HG02759 (cell line): ENCODE results near the gene BAHCC1.
A peak's percentile ranks its signal among the peaks of the same experiment; 100 is the strongest.

Source experiments
- ATAC-seq: cut with Tn5 transposase; IDR thresholded peaks from one replicate; pipeline ENCODE4 v1.9.1; 2021; ENCODE audit warnings: mild to moderate bottlenecking, moderate library complexity; ENCODE audit not compliant: unreplicated experiment

Gene BAHCC1

DNA sequence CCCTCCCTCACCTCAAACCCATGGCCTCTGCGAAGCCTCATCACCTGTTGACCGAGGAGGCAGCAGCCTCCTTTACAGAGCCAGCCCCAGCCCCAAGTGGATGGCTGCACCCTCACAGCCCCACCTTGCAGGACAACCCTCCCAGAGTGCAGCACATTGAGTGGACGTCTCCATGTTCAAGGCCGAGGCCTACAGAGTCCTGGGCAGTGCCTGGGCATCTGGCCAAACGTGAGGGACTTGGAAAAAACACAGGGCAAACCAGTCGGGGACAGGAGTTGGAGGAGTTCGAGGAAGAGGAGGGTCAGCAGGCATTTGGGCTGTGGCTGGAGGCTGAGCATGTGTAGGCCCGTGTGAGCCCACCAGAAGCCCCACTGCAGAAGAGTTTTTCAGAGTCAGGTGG, 77.8 kb downstream of the BAHCC1 start:
- no peak for ATAC-seq

DNA sequence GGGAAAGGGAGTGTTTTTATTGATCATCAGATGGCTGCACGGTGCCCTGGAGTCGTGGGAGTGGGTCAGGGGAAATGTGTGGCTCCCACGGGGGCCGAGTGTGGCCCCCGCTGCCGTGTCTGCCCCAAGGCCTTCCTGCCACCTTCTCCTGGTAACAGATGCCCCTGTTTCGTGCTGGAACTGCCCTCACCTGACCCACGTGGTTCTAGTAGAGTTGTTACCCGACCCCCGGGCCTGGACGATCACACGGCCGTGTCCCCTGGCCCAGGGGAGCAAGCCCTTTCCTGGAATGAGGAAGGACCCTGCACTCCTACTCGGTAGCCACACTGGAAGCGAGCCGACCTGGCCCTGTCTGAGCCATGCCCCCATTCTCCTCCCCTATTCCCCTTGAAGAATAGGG, 79.7 kb downstream of the BAHCC1 start:
- no peak for ATAC-seq

DNA sequence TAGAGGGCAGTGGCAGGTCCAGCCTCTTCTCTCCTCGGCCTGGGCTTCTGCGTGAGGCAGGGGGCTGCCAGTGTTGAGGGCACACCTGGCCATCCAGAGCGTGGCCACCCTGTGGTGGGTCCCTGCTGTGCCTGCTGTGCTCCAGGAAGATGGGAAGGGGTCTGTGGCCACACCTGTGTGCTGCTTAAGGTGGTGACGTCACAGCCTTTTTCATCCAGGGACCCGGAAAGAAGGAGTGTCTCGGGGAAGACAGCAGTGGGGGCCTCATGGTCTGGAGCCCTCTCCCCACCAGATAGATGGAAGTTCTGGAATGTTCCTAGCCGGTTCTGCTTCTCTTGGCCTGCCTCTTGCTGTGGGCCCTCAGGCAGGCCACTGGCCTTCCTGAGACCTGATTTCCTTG, 80.8 kb downstream of the BAHCC1 start:
- ATAC-seq: no peak

DNA sequence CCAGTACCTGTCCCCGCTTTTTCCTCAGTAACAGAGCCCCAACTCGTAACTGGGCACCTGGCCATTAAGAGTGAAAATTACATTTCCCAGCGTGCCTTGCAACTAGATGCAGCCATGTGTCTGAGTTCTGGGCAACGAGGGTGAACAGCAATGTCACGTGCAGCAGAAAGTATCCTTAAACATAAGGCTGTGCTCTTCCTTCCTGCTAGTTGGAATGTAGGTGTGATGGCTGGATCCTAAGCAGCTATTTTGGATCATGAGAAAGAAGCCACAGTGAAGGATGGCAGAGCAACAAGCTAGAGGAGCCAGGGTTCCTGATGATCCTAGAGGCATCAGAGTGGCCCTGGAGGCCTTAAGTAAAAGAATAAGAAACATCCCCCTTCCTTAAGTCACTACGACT, 81.4 kb downstream of the BAHCC1 start:
- no peak for ATAC-seq

DNA sequence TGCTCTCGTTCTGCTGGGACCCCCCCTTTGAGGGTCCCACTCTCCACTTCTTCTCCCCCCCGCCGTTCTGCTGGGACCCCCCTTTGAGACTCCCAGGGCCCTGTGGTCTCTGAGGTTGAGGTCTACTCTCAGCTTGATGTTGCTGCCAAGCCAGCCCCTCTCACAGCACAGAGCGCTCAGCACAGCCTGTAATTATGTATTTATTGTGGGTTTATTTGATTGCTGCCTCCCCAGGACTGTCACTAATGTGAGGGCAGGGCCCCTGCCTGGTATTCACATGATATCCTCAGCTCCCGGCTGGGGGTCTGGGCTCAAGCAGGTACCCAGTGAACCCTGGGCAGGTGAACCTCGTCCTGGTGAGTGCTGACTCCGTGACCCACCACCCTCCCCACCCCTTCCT, 81.9 kb downstream of the BAHCC1 start:
- ATAC-seq: no peak

DNA sequence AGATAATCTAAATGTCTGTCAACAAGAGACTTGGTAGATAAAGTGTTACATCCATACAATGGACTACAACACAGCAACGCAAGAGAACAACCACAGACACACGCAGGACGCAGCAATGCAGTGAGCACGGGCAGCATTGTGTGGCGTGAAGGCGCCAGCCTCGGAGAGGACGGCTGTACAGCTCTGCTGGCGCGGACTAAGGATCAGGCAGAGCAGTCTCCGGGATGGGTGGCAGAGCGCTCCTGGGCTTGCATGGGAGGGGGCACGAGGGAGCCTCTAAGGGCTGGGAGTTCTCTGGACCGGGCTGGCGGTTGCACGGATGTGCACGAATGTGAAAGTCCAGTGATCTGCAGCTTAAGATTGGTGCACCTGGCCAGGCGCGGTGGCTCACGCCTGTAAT, 82.9 kb downstream of the BAHCC1 start:
- ATAC-seq: no peak

DNA sequence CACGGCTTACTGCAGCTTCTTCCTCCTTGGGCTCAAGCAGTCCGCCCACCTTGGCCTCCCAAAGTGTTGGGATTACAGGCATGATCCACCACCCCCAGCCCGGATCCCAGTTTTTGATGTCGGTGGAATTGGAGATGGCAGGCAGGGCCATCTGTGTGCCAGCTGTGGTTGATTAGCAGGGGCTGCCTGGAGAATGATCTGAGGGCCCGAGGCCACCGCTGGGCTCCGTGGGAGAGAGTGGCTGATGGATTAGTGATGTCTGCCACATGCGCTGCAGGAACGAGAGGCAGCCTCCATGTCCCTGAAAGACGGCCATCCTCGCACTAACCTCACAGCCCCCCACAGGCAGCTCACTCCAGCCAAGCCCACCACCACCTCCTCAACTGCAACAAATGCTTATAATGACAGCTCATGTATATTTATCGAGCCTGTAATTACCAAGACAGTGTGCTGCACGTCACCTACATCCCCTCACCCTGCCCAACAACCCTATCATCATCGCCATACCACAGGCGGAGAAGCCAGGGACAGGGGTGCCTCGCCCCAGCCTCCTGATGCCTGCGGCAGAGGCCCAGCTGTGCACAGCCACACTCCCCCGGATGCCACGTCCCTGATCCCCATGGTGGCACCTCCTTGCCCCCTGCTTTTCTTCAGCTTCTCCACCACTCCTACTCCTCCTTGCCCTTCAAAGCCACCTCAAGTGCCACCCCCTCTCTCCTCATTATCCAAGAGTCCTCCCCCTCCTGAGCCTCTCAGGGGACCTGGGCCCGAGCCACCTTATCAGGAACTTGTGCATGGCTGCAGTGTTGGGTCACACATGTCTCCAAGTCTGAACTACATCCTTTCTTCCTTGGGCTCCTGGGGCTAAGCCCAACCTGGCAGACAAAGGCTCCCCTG, 84.2 kb downstream of the BAHCC1 start:
- ATAC-seq: no peak

DNA sequence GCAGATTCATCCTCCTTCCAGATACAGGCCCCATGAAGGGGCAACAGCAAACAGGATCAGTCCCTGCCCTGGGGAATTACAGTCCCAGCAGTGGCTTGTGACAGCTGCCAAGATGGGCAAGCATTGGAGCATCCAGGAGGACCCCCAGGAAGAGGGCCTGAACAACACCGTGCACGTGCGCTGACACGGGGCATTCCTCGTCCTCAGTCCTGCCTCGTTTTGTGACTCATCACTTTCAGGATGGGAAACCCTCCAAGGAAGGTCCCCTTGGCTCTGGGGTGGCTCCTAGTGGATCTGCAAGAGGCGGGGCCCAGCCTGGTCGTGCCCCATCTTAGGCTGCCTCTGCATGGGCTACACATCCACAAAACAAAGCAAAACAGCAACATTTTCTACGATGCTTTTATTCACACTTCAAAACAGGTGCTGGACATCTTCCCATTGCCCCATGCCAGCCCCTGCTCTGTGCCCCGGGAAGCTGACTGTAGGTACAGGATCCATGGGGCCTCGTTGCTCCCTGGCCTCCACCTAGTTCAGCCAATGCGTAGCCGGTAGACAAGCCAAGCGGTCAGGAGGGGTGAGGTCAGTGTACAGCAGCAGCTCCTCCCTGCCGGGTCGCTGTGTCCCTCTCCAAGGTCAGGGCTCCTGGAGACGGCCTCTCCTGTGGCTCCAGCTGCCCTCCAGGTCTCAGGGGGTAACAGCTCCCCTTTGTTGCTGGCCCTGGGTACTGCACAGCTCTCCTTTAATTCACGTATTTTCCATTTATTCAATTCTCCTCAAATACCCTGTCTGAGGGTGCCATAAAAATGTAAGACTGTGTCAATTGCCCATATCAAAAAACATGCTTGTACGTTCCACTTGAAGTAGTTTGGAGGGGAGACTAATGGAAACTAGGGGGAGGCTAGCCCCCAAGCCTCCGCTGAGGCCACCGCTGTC, 85.1 kb downstream of the BAHCC1 start:
- ATAC-seq: no peak

DNA sequence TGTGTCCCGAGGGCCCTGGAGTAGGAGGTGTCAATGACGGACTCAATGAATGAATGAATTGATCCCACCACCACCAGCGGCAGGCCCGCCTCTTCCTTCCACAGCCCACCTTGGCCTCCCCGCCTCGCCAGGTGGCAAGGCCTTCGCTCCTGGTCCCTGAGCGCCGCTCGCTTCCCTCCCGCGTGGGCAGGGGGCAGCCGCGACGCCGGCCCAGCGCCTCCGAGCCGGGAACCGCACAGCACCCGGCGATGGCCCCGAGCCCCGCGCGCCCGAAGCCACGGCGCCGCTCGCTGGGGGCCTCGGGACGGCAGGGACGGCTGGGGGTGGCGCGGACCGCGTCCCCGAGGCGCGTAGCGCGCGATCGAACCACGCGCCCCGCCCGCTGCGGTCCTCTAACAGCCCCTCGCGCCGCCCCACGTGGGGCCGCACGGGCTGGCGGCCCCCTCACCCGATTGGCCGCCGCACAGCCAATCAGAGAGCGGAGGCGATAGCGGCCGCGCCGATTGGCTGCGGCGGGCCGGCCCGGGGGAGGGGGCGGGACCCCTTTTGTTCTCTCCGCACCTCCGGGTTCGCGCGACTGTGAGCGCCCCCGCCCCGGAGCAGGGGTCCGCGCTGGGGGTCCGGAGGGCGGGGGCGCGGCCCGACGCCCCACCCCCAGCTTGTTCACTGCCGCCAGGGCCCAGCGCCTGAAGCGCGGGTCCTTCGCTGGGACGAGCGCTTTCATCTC, 86.0 kb downstream of the BAHCC1 start:
- no peak for ATAC-seq

DNA sequence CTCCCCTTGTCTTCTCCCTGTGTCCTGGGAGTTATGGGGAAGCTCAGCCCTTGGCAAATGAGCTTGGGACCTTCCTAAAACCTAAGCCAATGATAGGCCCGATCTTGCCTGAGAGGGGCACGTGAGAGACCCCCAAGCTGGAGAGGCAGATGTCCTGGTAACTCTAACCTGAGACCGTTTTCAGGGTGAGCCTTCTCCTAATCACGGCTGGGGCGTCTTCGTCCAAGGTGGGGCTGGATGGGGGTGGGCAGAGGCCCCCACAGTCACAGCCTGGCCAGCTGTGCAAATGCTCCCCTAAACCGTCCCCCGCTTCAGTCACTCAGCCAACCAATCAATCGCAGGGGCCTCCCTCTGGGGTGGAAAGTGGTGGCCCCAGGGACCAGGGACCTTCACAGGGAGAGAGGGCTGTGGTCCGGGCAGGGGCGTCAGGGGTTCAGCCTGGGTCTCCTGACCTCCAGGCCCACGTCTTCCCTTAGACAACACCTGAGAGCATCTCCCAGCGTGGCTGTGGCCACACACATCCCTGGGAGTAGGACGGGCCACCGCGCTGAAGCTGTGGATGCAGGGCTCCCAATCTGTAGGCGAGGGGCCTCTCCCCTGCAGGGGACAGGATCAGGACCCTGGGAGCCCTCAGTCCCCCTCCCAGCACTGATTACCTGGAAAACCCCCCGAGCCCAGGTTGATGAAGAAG, 86.7 kb downstream of the BAHCC1 start:
- ATAC-seq: no peak

DNA sequence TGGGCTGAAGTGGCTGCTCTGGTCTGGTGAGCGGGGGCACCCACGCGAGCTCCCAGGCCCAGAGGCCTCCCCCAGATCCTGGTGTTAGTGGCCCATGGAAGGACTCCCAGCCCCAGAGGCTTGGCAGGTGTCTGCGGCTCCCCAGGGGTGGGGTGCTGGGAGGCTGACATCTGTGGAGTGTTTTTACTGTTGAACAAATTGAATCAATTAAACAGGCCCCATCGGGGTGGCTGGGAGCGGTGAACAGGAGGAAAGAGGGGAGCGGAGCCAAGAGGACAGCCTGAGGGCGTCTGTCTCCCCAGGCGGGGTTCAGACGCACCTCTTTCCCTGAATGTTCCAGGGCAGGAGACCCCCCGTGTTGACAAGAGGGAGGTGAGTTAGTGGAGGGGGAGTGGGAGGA, 87.4 kb downstream of the BAHCC1 start:
- ATAC-seq: no peak

DNA sequence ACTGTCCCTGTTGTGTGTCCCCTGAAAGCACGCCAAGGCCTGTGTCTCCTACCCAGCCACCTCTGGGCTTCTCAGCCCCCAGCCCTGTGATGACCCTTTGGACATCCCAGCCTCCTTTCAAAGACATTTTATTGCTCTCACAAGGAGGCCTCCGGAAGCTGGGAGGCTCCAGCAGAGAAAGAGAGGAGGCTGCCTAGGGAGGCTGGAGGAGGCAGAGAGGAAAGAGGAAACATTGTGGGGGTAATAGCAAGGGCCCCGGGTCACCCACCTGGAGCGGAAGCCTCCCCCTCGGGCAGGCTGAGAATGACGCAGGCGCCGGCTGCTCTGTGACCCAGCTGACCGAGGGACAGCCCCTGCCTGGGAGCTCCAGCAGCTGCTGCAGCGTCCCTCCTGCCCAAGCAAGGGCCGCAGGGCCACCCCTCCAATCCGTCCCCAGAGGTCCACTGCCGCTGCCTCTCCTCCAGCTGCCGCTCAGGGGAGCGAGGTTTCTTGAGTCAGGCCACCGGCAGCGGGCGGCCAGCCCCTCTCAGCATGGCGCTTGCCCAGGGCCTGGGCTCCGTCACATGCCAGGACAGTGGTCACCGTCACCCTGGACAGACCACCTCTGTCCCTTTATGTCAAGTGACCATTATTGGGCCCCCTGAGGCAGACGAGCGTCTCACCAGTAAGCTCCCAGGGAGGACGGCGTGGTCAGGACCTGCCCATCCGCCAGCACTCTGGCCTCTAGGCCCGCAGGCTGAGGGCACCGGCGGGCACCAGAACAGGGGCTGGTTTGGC, 88.0 kb downstream of the BAHCC1 start:
- ATAC-seq: no peak

DNA sequence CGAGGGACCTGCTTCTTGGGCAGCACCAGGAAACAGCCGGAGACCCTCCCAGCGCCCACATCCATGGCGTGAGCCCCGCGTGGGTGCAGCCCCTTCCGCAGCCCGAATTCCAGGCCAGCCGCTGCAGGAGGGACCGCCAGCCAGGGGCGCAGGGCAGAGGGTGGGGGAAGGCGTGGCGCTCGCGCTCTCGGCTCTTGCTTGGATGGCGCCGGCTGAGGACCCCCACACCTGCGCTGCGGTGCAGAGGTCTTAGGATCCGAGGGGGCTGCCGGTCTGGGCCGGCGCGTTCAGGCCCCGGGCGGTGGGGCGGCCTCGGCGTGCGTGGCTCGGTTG, 88.6 kb downstream of the BAHCC1 start:
- ATAC-seq: no peak

DNA sequence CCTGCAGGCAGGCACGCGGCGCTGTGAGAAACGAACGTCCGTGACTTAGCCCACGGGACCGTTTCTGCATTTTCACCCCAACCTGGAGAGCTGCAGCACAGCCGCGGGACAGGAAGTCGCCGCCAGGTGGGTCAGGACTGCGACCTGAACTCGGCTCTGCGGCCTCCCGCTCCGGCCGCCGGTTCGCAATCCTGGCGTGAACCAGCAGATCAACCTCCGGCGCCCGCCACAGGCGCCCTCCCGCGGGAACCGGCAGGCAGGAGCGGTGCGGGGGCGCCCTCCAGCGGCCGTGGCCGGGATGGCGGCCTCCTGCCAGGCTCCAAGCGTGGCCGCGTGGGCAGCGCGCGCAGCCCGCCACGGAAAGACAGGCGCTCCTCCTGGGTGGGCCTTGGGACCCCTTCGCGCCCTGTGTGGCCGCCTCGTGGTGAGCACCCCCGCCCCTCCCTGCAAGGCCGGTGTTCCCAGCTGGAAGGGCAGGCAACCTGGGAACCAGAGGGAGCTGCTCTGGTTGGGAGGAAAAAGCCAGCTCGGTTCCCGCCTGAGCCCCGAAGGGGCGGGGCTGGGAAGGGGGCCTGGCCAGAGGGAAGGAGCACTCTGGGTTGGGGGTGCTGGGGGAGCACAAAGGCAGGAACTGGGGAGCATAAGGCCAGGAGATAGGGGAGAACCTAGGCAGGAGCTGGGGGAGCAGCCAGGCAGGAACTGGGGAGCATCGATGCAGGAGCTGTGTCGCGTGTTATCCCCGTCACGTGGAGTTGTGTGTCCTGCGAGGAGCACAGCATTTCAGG, 89.1 kb downstream of the BAHCC1 start:
- peak; percentile 49 for ATAC-seq

DNA sequence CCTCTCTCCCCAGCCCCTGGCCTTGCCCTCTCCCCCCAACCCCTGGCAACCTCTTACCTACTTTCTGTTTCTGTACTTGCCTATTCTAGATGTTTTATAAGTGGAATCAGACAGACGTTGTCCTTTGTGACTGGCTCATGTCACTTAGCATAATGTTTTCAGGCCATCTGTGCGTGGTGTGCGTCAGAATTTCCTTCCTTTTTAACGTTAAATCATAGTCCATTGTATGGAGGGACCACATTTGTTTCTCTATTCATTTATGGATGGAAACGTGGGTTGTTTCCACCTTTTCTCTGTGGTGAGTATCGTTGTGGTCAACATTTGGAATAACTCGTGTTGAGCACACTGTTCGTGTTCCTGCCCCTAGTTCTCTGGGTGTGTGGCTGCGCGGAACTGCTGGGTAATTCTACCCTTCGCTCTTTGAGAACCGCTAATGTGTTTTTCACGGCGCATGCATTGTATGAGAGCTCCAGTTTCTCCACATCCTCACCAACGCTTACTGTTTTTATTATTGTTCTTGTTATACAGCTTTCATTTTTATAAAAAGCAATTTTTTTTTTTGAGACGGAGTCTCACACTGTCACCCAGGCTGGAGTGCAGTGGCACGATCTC, 91.0 kb downstream of the BAHCC1 start:
- no peak for ATAC-seq

DNA sequence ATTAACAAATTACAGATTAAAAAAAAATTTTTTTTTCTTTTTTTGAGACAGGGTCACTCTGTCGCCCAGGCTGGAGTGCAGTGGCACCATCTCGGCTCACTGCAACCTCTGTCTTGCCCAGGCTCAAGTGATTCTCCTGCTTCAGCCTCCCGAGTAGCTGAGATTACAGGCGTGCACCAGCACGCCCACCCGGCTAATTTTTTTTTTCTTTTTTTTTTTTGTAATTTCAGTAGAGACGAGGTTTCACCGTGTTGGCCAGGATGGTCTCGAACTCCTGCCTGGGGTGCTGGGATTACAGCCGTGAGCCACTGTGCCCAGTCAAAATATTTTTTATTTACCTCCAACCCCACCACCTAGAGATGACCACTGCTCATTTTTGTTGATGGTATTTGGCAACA, 91.8 kb downstream of the BAHCC1 start:
- ATAC-seq: no peak

DNA sequence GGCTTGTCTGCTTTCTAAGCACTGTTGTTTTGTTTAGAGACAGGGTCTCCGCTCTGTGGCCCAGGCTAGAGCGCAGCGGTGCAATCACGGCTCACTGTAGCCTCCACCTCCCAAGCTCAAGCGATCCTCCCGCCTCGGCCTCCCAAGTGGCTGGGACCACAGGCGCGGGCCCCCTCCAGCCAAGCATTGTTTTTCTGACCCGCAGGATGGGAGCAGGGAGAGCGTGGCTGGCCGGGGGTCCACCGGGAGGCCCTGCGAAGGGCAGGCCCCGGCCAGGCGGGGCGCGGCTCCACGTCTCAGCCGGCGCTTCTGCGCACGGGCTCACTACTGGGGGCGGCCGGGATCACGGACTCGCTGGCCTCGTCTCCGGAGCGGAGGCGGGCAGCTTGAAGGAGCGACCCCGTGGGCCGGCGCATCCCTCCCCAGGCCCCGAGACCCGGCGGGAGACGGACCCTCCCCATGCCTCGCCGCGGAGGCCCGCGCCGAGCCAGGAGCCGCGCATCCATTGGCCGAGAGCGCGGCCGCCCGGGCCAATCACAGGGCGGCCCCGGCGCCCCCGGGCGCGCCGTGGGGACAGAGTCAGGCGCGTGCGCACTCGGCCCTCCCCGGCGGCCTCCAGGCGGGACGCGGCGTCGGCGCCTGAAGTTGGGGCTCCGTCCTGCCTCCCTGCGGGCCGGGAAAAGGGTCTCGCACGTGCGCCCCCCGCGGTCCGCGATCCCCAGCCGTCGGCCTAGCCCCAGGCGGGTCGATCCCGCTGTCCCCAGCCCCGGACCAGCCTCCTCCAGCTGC, 92.4 kb downstream of the BAHCC1 start:
- ATAC-seq: peak; percentile 74

DNA sequence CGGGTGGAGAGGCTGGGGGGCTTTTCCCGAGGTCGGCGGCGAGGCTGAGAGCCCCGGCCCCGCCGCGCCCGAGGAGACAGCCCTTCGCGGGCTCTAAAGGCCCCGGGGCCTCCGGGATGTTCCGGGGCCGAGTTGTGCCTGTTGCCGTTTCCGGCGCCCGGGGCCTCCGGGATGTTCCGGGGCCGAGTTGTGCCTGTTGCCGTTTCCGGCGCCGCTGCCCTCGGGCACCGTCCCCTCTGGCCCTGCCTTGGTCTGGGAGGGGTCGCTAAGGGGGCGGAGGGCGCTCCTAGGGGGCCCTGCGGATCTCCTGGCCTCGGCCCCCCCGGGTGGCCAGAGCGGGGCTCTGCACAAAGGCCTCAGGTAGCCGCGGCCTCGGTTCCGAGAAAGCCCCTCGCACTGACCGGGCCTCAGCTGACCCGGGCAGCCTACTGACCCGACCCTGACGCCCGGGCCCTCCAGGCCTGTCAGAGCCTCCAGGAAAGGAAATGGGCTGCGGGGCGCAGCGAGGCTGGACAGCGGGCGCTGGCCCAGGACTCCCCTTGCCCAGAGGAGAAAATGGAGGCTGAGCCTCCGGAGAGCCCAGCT, 93.1 kb downstream of the BAHCC1 start:
- ATAC-seq: peak; percentile 12
